Renal pelvis (tissue), 12 donors: ENCODE measurements around the gene CFAP53. TPM values are rescaled to one million over a fixed set of nuclear protein-coding genes. Genes with fewer than 3 reads are reported as not detected.
"Not testable (repeated sequence)": the region's sequence is repeated elsewhere in the genome, so short reads cannot be mapped to it uniquely, and the experiment has no call there.

Source experiments
- DNase-seq: peaks from one replicate; pipeline ENCODE4 v3.0.0-alpha.2; 2013
- long read RNA-seq, 16 experiments: transcript quantifications; one replicate each; lab custom pipeline, GENCODE V29; 2026
- polyA plus RNA-seq, 3 donors: library from polyadenylated mRNA; unstranded; fragments of 120-200 nt; gene quantifications; one replicate each; pipeline ENCODE4 v1.2.1, GENCODE V29; 2013; ENCODE audit not compliant: insufficient read length in 3 of 3

Gene CFAP53, protein sequence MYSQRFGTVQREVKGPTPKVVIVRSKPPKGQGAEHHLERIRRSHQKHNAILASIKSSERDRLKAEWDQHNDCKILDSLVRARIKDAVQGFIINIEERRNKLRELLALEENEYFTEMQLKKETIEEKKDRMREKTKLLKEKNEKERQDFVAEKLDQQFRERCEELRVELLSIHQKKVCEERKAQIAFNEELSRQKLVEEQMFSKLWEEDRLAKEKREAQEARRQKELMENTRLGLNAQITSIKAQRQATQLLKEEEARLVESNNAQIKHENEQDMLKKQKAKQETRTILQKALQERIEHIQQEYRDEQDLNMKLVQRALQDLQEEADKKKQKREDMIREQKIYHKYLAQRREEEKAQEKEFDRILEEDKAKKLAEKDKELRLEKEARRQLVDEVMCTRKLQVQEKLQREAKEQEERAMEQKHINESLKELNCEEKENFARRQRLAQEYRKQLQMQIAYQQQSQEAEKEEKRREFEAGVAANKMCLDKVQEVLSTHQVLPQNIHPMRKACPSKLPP
- polyA plus RNA-seq: 1 to 10 TPM; 3.8 to 5.8 (median 4.1) TPM
- long read RNA-seq, donor 1: 0 reads
- long read RNA-seq, donor 2: 0 reads
- long read RNA-seq, donor 3, partial matches to known transcripts: 0 of 1 reads
- long read RNA-seq, donor 3, other reads (novel, unspliced or antisense): 0 of 1 reads
- long read RNA-seq, donor 4, partial matches to known transcripts: 0 of 1 reads
- long read RNA-seq, donor 4, other reads (novel, unspliced or antisense): 0 of 1 reads
- long read RNA-seq, donor 5: 0 reads
- long read RNA-seq, donor 6: 0 reads
- long read RNA-seq, donor 7, partial matches to known transcripts: 0 of 1 reads
- long read RNA-seq, donor 7, other reads (novel, unspliced or antisense): 0 of 1 reads
- long read RNA-seq, donor 8: 0 reads
- long read RNA-seq, donor 9: 0 reads
- long read RNA-seq, donor 10, partial matches to known transcripts: 0 of 1 reads
- long read RNA-seq, donor 10, other reads (novel, unspliced or antisense): 0 of 1 reads
- long read RNA-seq, donor 11: 0 reads
- long read RNA-seq, donor 12: 0 reads
- long read RNA-seq, donor 13: 0 reads
- long read RNA-seq, donor 14: 0 reads
- long read RNA-seq, donor 15: 0 reads
- long read RNA-seq, donor 16: 0 reads

DNA sequence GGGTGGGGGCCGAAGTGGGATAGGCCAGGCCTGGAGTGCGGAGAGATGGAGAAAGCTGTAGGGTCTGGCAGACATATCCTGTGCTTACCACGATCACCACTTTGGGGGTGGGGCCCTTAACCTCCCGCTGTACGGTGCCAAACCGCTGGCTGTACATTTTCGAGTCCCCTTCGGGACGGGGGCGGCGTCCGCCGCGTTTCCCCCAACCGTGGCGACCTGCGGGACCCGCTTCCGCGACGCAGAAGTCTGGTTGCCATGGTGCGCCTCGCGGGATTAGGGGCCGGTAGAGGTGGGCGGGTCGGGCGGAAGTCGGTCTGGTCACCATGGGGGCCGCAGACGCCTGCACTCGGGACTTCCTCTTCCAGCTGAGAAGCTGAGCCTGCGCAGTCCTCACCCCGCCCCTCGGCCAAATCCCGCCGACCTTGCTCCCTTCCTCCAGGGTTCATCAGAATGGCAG, at the start of gene CFAP53:
CFAP53 (minus strand) TSS at position 248 of the 457 bp plus-strand sequence; CDS start at position 157, 91 bp downstream.
- peak; percentile 89 for DNase-seq

DNA sequence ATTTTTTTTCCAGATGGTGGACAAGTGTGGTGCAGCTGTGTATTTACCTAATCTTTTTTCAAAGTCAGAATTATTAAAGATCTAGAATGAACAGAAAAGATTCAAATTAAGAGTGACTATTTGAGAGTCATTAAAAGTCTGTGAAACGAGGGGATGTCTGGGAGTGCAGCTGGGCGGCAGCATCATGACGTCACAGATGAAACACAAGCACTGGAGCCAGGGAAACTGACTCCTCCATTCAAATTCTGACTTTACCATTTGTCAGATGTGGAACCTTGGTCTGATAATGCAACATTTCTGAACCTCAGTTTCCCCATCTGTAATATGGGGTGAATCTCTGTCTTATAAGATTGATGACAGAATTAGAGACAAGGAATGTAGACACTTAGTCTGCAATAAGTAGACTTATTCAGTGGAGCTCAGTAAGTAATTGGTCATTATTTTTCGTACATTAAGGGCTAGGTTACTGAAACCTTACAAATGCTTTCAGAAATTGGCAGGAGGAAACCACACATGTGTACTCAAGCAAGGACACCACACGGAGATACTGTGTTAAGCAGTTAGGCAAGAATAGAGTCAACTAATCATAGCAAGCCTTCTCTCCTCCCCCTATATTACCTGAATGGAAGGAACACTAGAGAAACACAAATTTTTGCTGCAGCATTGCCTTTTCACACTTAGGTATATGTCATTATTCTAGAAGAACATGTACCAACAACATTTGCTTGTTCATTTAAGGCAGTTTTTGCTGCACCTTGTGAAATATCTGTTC, 49.0 kb upstream of the CFAP53 start:
- no peak for DNase-seq

DNA sequence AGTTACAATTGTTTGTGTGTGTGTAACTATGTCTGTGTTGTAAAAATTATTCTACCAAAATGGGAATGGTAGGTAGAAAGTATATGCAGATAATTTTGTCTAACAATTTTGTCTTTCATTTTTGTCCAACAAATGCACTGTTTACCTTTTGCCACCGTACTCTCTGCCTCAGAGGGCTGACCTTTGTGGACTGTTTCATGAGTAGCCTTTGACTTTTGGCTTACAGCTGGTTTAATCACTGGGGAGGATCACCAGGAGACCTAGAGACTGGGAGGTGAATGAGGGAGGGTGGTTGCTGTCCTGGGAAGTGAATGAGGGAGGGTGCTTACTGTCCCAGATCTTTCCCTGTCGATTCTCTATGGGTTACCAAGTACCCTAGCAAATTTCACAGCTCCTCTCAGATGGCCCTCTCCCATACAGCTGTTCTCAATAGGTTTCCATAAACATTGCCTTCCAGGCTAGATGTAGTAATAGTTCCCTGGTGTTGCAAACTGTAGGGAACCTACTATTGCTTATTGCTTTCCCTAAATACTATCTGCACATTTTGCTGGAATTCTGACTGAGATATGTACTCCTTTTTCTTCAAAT, 47.7 kb upstream of the CFAP53 start:
- no peak for DNase-seq

DNA sequence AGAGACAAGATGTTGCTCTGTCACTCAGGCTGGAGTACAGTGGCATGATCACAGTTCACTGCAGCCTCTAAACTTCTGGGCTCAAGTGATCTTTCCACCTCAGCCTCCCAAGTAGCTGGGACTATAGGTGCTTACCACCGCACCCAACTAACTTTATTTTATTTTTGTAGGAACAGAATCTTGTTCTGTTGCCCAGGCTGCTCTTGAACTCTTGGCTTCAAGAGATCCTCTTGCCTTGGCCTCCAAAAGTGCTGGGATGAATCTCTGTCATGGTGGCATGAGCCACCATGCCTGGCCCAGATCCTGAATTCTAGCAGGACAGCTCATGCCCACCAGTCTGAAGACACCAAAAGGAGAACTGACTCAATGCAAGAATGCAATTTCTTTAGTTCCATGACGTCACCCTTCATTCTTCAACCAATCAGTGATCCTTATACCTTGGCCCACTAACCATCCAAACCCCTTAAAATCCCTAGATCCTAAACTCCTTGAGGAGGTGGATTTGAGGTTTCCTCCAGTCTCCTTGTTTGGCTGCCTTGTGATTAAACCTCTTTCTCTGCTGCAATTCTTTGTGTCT, 46.8 kb upstream of the CFAP53 start:
- DNase-seq: no peak

DNA sequence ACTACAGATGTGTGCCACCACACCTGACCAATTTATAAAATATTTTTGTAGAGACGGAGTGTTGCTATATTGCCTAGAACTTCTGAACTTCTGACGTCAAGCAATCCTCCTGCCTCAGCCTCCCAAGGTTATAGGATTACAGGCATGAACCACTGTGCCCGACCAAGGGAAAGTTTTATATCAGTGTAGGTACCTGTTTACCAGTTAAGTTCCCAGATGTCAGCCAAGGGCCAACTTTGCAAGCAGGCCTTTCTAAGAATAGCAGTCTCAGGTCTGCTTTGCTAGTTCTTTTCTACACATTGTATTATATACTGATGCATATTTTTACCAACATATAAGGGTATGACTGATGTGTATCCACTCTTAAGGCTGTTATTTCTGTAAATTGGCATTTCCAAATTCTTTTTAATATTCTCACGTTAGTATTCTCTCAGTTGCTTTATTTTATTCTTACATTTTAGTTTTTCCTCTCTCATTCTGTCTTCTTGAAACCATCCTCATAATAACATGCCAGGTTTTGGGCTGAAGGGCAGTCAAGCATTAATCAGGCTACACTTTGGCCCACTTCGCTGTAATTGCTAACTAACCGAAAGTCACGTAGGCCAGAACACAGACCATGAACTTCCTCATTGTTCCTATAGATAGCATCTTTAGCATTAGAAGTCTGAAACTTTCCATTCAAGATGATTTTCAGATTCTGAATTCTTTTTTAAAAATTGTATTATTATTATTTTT, 46.2 kb upstream of the CFAP53 start:
- no peak for DNase-seq

DNA sequence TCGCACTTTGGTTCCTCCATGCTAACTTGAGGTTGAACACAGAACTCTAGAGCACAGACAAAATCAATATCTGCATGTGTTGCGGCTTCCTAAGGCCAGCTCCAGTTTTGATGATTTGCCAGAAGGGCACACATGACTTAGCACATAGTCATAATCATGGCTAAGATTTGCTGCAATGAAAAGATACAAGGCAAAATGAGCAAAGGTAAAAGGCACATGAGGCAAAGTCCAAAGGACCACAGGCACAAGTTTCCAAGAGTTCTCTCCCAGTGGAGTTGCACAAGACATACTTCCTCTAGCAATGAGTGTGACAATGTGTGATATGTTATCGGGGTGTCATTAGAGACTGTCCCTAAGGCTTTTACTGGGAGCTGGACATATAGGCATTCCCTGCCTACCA, 45.4 kb upstream of the CFAP53 start:
- DNase-seq: no peak

DNA sequence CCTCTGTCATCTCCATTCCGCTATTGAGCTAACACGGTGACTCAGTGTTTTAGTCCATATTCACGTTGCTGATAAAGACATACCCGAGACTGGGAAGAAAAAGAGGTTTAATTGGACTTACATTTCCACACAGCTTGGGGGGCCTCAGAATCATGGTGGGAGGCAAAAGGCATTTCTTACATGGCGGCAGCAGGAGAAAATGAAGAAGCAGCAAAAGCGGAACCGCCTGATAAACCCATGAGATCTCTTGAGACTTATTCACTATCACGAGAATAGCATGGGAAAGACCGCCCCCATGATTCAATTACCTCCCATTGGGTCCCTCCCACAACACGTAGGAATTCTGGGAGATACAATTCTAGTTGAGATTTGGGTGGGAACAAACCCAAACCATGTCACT, 43.8 kb upstream of the CFAP53 start:
- no peak for DNase-seq

DNA sequence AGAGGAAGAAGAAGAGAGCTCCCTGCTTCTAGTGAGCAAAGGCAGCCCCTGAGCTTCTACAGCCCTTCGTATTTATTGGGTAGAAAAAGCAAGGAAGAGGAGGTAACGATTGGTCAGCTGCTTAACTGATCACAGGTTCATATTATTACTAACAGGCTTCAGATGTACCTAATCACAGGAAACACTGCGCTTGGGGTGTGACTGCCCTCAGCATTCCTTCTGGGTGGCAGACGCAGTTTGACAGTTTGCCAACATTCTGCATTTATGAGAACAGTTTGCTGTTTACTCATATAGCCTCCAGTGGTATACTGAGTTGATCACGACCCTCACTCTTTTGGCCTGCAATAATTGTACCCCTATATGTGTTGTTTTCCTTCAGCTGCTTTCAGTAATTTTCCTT, 42.6 kb upstream of the CFAP53 start:
- DNase-seq: not testable (repeated sequence)

DNA sequence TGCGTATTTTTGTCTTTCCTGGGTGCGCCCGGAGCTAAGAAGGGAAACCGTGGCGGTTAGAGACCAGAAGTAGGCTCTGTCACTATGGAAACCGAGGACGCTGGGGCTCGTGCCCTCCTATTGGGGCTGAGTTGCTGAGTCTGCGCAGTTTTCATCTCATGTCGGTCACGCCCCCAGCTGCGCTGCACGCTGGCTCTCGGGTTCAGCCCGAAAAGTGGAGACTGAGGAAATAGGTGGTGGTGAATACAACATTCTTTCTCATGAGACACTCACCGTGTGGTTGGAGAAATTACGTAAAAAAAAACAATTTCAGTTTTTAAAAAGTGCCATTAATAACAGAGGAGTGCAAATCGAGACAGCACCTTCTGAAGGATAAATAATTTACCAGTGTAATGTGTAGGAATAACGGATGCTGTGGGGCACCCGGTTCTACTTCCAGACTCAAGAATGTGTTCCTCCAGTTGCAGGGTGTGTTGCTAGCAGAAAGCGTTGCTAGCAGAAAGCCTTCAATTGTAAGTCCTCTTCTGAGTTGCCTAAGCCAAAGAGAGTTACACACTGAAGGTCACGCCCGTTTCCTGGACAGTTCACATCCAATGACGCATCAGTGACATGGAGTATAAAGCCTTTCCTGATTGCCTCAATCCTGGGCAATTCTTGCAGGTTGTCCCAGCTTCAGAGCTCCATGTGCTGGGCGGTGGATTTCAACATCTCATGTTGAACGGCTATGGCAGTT, 41.6 kb upstream of the CFAP53 start:
- peak; percentile 90 for DNase-seq

DNA sequence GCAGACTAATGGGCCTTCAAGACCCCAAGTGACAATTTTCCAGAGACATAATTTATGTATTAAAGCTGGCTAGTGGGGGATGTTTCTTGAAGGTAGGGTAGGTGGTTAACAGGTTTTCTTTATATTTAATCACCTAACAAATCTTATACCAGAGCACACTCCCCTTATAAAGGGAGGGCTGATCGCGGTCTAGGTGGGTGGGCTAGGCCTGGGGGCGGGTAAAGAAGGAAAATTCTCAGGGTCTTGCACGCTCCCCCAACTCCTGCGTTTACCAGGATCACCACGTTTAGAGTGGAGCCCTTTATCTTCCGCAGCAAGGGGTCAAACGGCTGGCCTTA, 41.1 kb upstream of the CFAP53 start:
- no peak for DNase-seq

DNA sequence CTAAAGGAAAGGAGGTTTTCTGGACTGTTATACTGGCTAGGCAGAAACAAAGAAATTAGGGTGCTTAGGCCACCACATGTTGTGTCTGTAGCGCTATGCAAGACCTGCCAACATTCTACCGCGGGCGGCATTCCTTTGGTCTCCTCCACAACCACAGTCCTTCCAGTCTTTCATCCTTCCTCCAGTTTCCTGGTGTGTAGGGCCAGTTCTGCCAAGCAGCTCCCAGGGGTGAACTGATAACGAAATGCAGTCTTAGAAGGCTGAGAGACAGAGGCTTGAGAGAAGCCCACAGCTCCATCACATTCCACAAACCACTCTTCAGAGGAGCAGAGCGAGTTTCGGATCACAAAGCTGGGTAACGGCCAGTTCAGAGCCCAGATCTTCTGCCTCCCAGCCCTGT, 40.6 kb upstream of the CFAP53 start:
- DNase-seq: no peak

DNA sequence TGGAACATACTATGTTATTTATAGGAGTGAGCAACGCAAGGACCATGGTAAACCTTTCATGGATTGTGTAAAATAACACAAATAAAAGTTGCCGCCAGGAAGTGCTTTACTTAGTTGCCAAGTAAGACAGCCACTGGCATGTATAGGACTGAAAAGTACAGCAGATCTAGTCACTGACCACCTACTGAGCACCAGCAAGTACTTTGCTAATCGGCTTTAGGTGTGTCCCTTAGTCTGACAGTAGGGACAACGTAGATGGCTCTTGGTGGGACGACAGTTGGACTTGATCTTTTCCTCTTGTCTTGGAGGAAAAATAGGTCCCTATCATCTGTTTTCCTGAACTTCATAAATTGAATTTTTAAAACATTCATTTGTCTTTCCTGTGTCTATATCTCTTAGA, 34.8 kb upstream of the CFAP53 start:
- DNase-seq: no peak

DNA sequence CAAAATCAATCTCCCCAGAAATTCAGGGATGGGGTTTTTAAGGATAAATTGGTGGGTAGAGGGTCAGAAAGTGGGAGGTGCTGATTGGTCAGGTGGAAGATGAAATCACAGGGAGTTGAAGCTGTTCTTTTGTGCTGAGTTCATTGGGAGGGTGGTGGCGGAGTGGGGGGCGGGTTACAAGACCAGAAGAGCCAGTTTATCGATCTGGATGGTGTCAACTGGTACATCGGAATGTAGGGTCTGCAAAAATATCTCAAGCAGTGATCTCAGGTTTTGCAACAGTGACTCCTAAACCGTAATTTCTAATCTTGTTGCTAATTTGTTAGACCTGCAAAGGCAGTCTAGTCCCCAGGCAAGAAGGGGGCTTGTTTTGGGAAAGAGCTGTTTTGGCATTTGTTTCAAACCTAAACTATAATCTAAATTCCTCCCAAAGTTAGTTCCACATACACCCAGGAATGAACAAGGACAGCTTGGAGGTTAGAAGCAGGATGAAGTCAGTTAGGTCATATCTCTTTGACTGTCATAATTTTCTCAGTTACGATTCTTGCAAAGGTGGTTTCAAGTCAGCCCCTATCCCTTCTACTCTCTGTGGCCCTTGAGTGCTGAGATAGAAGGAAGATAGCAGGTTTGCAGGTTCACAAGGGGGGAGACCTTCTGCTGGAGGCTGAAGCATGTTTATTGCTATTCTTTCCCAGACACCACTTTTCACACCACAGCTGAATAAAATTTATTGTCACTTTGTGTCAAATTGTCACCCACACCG, 33.5 kb upstream of the CFAP53 start:
- DNase-seq: no peak

DNA sequence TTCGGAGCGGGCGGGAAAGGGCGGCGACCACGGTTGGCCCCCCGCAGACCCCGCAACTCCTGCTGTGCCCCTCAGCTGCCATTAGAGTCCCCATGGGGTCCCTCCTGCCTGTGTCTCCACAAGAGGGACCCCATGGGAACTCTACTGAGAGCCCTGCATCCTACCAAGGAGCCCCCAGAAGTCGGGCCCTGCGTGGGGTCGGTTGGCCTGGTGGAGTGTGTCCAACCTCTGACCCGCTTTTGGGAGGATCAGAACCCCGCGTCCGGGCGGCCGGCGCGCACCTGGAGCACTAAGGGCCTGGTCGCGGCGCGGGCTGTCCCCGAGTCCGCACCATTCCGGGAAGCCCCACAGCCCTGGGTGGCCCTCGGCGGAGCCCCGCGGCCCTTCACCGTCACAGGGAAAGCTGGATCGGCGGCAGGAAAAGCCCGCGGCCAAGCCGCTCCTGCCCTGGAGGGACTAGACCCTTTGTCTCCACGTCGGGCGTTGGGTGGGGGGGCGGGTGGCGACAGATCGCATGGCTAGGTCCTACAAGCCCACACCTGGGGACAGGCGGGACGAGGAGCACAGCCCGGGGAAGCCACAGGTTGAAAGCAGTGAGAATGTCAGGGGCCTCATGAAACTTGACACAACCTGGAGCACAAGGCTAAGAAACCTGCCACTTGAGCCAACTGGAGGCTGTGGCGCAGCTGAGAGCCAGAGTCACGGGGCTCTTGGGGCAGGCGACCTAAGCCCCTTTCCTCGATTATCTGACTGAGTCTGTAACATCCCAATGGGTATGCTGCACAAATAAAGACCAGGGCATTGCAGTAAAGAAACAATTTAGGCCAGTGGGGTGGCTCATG, 32.4 kb upstream of the CFAP53 start:
- DNase-seq: no peak

DNA sequence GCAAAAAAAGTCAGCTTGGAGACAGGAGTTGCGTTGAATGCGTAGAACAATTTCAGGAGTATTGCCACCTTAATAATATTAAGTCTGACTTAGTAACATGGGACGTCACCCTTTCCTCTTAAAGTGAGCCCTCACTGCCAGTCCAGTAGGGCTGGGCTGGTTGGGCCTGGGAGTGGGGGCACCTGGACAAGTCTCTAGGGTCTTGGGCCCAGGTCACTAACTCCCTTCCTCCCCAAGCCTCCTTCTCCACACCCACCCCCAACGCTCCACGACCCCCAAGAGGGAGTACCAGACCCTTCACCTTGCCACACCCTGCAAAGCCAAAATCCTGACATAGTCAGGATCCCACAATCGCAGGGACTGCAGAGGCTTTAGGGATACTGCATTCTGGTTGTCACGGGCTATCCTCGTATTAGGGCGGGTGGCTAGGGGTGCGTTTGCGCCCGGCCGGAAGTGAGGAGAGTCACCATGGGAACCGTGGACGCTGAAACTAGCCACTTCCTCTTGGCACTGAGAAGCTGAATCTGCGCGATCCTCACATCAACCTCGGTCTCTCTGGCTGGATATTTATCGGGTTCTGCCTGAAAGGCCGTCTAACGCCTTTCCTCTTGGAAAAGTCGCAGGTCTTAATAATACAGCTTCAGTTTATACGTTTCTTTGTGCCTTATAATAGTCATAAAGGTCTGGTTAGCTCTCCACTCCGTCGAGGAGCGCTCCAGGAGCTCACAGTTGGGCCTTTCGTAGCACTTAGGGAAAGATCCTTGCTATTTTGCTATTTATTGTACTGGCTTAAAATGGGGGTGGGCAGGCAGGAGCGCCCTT, 31.5 kb upstream of the CFAP53 start:
- DNase-seq: peak; percentile 79

DNA sequence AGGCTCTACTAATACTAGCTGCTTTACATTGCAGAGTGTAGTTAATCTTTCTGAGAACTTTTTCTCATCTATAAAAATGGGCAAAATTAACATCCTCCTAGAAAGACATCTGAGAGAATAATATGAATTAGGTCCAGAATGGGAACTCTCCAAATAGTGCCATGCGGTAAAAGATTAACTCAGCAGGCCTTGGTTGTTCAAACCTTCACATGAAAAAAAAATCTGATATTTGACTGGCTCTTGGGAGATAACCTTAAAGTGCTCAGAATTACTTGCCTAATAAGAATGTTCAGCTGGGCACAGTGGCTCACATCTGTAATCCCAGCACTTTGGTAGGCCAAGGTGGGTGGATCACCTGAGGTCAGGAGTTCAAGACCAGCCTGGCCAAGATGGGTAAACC, 26.7 kb upstream of the CFAP53 start:
- no peak for DNase-seq

DNA sequence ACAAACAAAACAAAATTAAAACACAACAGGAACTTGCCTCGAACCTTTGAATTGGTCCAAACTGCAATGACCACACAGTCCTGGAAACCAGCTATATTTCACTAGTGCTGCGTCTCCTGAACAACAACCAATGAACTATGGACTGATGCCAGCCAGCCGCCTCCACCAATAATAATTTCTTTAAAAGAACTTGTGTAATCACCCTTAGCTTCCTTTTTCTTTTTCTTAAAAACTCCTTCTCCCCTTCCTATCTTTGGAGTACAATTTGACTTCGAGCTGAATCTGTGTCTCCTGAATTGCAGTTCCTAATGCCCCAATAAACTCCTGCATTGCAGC, 22.8 kb upstream of the CFAP53 start:
- no peak for DNase-seq
